GM21737 (cell line): Measurements from ENCODE around the gene GTF3C4.

Experiments
- ATAC-seq: cut with Tn5 transposase; IDR thresholded peaks from one replicate; pipeline ENCODE4 v1.9.1; 2021; ENCODE audit warnings: mild to moderate bottlenecking, moderate library complexity; ENCODE audit not compliant: unreplicated experiment

GTF3C4 gene

GRCh38 chr9:132670457-132671391, at the start of gene GTF3C4:
TSS of gene GTF3C4 (plus strand) at chr9:132670464. CDS start at chr9:132670599, 135 bp downstream.
- ATAC-seq = peak; percentile 28

GRCh38 chr9:132622159-132622558, 48.1 kb upstream of the GTF3C4 start:
- ATAC-seq = no peak

- ATAC-seq = no peak
These were observed 44.0 kb upstream of the GTF3C4 start for GRCh38 chr9:132626285-132626684.

GRCh38 chr9:132627106-132627505, 43.2 kb upstream of the GTF3C4 start:
- no peak for ATAC-seq

GRCh38 chr9:132627594-132627993, 42.7 kb upstream of the GTF3C4 start:
- ATAC-seq = no peak

GRCh38 chr9:132628746-132629145, 41.5 kb upstream of the GTF3C4 start:
- ATAC-seq = no peak

GRCh38 chr9:132630116-132630515, 40.1 kb upstream of the GTF3C4 start:
- ATAC-seq = no peak

GRCh38 chr9:132630811-132631210, 39.5 kb upstream of the GTF3C4 start:
- ATAC-seq = no peak

GRCh38 chr9:132631280-132631679, 39.0 kb upstream of the GTF3C4 start:
- ATAC-seq = no peak

GRCh38 chr9:132631685-132632084, 38.6 kb upstream of the GTF3C4 start:
- no peak for ATAC-seq

- no peak for ATAC-seq
These were observed 37.7 kb upstream of the GTF3C4 start for GRCh38 chr9:132632413-132633129.

GRCh38 chr9:132634327-132634726, 35.9 kb upstream of the GTF3C4 start:
- ATAC-seq = no peak

- ATAC-seq = no peak
These were observed 32.9 kb upstream of the GTF3C4 start for GRCh38 chr9:132637351-132637750.

GRCh38 chr9:132637801-132638200, 32.5 kb upstream of the GTF3C4 start:
- no peak for ATAC-seq

- ATAC-seq = no peak
These were observed 32.0 kb upstream of the GTF3C4 start for GRCh38 chr9:132638240-132638639.

GRCh38 chr9:132639322-132639721, 30.9 kb upstream of the GTF3C4 start:
- ATAC-seq = no peak

GRCh38 chr9:132641216-132641615, 29.0 kb upstream of the GTF3C4 start:
- no peak for ATAC-seq

GRCh38 chr9:132644251-132644650, 26.0 kb upstream of the GTF3C4 start:
- ATAC-seq = no peak

GRCh38 chr9:132645306-132645705, 25.0 kb upstream of the GTF3C4 start:
- no peak for ATAC-seq

- ATAC-seq = no peak
These were observed 24.6 kb upstream of the GTF3C4 start for GRCh38 chr9:132645711-132646110.

- ATAC-seq = no peak
These were observed 23.5 kb upstream of the GTF3C4 start for GRCh38 chr9:132646726-132647125.

- ATAC-seq = no peak
These were observed 22.9 kb upstream of the GTF3C4 start for GRCh38 chr9:132647355-132647754.
